Fibroblast of peridontal ligament (primary cell): ENCODE measurements around the gene GNG10.
"Not testable (repeated sequence)": the region's sequence is repeated elsewhere in the genome, so short reads cannot be mapped to it uniquely, and the experiment has no call there.

Experiments used
- DNase-seq: peaks from one replicate; pipeline ENCODE4 v3.0.0-alpha.2; 2010; ENCODE audit errors: extremely low read depth

GNG10 gene

GRCh38 chr9:111649016-111649415, 12.4 kb upstream of the GNG10 start:
- DNase-seq = no peak

- no peak for DNase-seq
These were observed 4.4 kb upstream of the GNG10 start for GRCh38 chr9:111657051-111657450.

- no peak for DNase-seq
These were observed 2.5 kb upstream of the GNG10 start for GRCh38 chr9:111658943-111659342.

- DNase-seq = no peak
These were observed 1.7 kb upstream of the GNG10 start for GRCh38 chr9:111659691-111660090.

- DNase-seq = peak; percentile 26
These were observed 557 bp downstream of the GNG10 start for GRCh38 chr9:111661802-111662521.

- DNase-seq = peak; percentile 26
These were observed 1.3 kb downstream of the GNG10 start for GRCh38 chr9:111662576-111663300.

- DNase-seq = no peak
These were observed 2.0 kb downstream of the GNG10 start for GRCh38 chr9:111663301-111663823.

- no peak for DNase-seq
These were observed 6.7 kb downstream of the GNG10 start for GRCh38 chr9:111668026-111668573.

GRCh38 chr9:111668601-111669000, 7.2 kb downstream of the GNG10 start:
- not testable (repeated sequence) for DNase-seq

- no peak for DNase-seq
These were observed 12.9 kb downstream of the GNG10 start for GRCh38 chr9:111674319-111674718.

- no peak for DNase-seq
These were observed 14.7 kb downstream of the GNG10 start for GRCh38 chr9:111676116-111676515.

GRCh38 chr9:111678293-111678692, 16.9 kb downstream of the GNG10 start:
- DNase-seq = no peak

GRCh38 chr9:111679199-111679598, 17.8 kb downstream of the GNG10 start:
- DNase-seq = no peak

- DNase-seq = no peak
These were observed 22.0 kb downstream of the GNG10 start for GRCh38 chr9:111683392-111683791.

GRCh38 chr9:111691672-111692329, 30.4 kb downstream of the GNG10 start:
- peak; percentile 71 for DNase-seq

GRCh38 chr9:111696796-111697195, 35.4 kb downstream of the GNG10 start:
- DNase-seq = no peak

GRCh38 chr9:111700776-111701175, 39.4 kb downstream of the GNG10 start:
- DNase-seq = no peak

GRCh38 chr9:111704503-111704902, 43.1 kb downstream of the GNG10 start:
- DNase-seq = no peak

GRCh38 chr9:111711548-111711947, 50.1 kb downstream of the GNG10 start:
- DNase-seq = no peak

GRCh38 chr9:111712369-111712768, 51.0 kb downstream of the GNG10 start:
- DNase-seq = no peak

GRCh38 chr9:111715471-111715870, 54.1 kb downstream of the GNG10 start:
- DNase-seq = peak; percentile 71

GRCh38 chr9:111719541-111719940, 58.1 kb downstream of the GNG10 start:
- DNase-seq = no peak
